WI38 (cell line): ENCODE data around the gene C1QTNF8.

Source experiments
- H3K4me3 ChIP-seq: 2 replicates; pipeline ENCODE4 v1.5.1; 2011; ENCODE audit warnings: low read depth, mild to moderate bottlenecking, control low read depth, low read length
- TF ChIP-seq, protein P1 (sequence below): IDR thresholded peaks from 2 replicates; pipeline ENCODE4 v1.5.1; 2012; ENCODE audit warnings: low read depth, mild to moderate bottlenecking, control low read depth, low read length

C1QTNF8 gene

GRCh38 chr16:1067629-1068028 lies 28.4 kb downstream of the C1QTNF8 start:
- no peak overlapping the region for H3K4me3 ChIP-seq
- TF ChIP-seq, protein P1, sequence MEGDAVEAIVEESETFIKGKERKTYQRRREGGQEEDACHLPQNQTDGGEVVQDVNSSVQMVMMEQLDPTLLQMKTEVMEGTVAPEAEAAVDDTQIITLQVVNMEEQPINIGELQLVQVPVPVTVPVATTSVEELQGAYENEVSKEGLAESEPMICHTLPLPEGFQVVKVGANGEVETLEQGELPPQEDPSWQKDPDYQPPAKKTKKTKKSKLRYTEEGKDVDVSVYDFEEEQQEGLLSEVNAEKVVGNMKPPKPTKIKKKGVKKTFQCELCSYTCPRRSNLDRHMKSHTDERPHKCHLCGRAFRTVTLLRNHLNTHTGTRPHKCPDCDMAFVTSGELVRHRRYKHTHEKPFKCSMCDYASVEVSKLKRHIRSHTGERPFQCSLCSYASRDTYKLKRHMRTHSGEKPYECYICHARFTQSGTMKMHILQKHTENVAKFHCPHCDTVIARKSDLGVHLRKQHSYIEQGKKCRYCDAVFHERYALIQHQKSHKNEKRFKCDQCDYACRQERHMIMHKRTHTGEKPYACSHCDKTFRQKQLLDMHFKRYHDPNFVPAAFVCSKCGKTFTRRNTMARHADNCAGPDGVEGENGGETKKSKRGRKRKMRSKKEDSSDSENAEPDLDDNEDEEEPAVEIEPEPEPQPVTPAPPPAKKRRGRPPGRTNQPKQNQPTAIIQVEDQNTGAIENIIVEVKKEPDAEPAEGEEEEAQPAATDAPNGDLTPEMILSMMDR = no peak

DNA sequence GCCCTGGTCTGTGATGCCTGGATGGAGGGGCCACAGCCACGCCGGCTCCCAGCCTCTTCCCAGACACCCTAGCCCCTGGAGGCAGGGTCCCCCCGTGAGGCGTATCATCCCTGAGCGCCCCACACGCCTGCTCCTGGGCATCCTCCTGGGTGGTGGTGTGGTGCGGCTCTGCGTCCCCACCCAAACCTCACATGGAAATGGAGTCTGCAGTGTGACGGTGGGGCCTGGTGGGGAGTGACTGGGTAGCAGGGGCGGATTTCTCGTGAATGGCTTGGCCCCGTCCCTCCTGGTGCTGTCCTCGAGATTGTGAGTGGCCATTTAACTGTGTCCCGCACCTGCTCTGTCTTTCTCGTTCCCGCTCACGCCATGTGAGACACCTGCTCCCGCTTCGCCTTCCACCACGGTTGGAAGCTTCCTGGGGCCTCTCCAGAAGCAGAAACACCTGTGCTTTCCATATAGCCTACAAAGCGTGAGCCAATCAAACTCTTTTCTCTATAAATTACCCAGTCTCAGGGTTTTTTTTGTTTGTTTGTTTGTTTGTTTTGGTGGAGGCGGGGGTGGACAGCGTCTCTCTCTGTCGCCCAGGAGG lies 29.4 kb downstream of the C1QTNF8 start:
- TF ChIP-seq, protein P1 = no peak
- no peak overlapping the region for H3K4me3 ChIP-seq

DNA sequence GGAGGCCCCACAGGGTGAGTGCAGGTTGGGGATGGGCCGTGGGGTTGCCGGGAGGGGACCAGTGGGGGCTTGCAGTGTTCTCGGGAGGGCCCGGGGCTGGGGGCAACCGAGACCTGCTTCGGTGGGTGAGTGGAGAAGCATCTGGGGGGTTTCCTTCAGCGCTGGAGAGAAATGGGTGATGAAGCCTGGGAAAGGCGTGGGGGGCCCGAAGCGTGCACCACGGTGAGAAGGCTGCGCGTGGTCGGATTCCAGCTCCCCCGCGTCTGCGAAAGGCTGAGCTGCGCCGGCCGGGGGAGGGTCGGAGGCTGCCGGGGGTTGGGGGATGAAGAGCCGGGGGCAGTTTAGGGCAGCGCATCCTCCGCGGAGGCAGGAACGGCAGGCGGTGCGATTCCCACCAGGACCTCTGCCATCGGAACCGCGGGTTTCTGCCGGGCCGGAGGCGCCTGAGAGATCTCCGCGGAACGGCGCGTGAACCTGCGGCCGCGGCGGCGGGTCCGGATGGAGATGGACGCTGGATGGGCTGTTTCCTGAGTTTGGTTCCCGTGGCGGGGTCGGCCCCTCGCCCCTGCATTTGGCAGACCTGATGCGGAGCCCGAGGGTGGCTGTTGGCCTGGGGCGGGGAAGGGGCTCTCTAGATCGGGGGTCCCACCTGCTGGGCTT lies 30.4 kb downstream of the C1QTNF8 start:
- TF ChIP-seq, protein P1 = no peak

DNA sequence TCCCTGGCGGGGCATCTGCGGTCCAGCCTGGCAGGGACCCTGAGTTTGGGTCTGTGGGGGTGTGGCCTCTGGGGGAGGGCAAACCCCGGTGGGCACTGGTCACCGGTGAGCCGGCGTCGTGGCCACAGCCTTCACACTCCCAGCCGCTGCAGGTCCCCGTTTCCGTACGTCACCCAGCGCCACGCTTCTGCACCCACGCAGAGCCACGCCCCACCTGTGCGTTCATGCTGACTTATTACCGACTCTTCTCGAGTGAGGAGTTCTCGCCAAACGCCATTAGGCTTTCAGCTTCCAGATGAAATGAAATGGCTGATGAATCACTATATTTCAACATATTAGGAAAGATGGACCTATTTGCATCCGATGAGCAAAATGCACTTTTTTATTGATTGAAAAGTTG lies 32.3 kb downstream of the C1QTNF8 start:
- H3K4me3 ChIP-seq = no peak overlapping the region

More for the DNA sequence above, 30.4 kb downstream of the C1QTNF8 start:
- no peak overlapping the region for H3K4me3 ChIP-seq

DNA sequence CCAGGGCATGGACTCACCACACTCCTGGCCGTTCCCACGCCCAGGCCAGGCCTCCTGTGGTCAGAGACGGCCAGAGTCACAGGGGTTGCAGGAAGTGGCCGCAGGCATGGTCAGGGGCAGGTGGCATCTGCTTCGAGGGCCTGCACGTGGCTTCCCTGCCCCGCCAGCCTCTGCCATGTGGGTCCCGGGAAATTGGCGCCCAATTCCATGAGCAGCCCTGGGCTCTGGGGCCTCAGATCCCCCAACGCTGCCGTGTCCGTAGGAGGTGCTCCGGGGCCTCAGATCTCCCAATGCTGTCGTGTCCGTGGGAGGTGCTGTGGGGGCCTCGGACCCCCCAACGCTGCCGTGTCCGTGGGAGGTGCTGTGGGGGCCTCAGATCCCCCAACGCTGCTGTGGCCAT lies 33.1 kb downstream of the C1QTNF8 start:
- TF ChIP-seq, protein P1 = no peak
- no peak overlapping the region for H3K4me3 ChIP-seq

More for the DNA sequence above, 32.3 kb downstream of the C1QTNF8 start:
- TF ChIP-seq, protein P1 = no peak

DNA sequence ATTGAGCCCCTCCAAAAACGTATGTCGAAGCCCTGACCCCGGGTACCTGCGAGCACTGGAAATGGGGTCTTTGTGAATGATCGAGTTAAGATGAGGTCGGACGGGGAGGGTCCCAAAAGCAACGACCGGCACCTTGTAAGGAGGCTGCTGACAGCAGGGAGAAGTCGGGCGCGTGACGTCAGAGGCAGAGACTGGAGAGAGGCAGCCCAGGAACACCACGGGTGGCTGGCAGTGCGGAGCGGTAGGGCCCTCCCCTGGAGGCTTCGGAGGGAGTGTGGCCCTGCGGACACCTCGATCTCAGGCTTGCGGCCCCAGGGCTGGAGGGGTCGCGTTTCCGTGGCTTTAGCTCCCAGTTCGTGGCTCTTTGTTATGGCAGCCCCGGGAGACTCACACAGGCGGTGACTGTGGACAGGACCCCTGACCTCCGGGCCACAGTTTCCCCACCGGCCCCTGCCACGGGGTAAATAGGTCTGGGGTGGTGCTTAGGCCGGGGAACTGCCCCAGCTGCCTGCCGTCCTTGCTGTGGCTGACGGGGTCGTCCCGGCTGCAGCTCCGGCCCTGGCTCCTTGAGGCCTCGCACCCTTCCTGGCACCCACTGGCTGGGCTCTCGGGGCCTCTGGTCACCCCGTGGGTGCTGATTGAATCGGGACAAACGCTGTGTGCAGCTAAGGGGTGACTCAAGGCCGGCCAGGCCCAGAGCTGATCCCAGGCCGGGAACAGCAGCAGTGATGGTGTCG lies 34.1 kb downstream of the C1QTNF8 start:
- TF ChIP-seq, protein P1 = no peak
- H3K4me3 ChIP-seq = no peak overlapping the region
